Retinal pigment epithelial cell (primary cell): ENCODE results near the gene ANKMY1.

Experiments
- DNase-seq: peaks from one replicate; pipeline ENCODE4 v3.0.0-alpha.2; 2010; ENCODE audit warnings: low read depth
- H3K4me3 ChIP-seq: 2 replicates; pipeline ENCODE4 v1.5.1; 2011; ENCODE audit warnings: mild to moderate bottlenecking, low read length, control low read depth, moderate library complexity
- TF ChIP-seq, protein P1 (sequence below): conservative IDR thresholded peaks from 2 replicates; pipeline ENCODE4 v1.5.1; 2011; ENCODE audit warnings: low read depth, low read length, control low read depth, inconsistent platforms

Gene ANKMY1

DNA sequence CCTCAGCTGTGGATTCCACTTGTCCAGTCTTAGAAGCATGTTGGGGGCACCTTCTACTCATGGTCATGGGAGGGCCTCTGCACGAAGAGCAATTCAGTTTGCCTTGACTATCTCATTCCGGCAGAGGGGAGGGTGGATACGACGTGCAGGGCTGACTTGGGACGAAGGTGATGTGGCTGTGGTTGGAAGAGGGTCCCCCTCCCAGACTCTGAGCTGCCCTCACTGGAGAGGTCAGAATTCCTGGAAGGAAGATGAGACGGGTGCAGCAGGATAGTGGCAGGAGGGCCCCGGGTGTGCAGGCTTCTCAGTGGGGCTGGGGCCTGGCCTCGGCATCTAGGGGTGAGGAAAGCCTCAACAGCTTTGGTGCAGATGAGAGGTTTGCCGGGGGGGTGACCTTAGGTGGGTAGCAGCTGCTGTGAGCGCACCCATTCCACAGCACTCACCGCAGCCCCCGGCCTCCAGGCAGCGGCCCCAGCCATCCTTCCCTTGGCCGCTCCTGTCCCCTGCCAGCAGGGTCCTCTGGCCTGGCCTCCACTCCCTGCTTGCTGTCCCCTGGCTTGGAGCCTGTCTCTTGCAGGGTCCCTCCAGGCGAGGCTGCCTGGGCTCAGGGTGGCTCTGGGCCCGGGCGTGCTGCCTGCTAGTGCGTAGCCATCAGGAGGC, 13.7 kb upstream of the ANKMY1 start:
- TF ChIP-seq, protein P1, sequence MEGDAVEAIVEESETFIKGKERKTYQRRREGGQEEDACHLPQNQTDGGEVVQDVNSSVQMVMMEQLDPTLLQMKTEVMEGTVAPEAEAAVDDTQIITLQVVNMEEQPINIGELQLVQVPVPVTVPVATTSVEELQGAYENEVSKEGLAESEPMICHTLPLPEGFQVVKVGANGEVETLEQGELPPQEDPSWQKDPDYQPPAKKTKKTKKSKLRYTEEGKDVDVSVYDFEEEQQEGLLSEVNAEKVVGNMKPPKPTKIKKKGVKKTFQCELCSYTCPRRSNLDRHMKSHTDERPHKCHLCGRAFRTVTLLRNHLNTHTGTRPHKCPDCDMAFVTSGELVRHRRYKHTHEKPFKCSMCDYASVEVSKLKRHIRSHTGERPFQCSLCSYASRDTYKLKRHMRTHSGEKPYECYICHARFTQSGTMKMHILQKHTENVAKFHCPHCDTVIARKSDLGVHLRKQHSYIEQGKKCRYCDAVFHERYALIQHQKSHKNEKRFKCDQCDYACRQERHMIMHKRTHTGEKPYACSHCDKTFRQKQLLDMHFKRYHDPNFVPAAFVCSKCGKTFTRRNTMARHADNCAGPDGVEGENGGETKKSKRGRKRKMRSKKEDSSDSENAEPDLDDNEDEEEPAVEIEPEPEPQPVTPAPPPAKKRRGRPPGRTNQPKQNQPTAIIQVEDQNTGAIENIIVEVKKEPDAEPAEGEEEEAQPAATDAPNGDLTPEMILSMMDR = no peak
- H3K4me3 ChIP-seq = no peak overlapping the region
- no peak for DNase-seq

DNA sequence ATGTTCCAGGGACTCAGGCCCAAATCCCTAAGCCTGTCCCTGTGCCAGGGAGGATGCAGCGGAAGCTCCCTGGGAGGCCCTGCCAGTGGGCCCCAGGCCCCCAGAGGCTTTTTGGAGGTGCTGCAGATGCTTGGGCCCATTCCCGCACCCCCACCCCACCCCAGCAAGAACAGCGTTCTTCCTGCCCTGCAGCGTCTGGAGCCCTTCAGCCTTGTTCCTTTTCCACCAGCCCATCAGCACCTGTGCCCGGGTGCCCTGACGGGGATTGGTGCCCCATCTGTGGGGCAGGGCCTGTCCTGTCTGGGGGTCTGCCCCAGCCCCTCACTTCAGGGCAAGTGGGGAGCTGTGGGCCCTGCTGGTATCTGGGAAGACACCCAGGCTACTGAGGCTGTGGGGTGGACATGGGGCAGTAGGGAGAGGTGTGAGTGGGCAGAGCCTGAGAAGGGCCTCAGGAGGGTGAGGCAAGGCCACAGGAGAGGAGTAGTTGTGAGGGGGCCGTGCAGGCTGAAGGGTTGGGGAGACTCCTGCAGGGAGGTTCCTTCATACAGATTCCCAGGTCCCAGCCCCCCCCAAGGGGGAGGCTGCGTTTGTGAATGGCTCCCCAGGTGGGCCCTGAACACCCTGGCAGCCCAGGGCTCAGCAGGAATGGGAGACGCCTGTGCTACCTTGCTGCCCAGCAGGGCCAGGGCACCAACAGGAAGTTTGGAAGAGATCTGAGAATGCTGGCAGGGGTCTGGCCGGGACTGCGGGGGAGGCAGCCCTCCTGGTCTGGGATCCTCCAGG, 12.9 kb upstream of the ANKMY1 start:
- no peak overlapping the region for H3K4me3 ChIP-seq
- no peak for DNase-seq

DNA sequence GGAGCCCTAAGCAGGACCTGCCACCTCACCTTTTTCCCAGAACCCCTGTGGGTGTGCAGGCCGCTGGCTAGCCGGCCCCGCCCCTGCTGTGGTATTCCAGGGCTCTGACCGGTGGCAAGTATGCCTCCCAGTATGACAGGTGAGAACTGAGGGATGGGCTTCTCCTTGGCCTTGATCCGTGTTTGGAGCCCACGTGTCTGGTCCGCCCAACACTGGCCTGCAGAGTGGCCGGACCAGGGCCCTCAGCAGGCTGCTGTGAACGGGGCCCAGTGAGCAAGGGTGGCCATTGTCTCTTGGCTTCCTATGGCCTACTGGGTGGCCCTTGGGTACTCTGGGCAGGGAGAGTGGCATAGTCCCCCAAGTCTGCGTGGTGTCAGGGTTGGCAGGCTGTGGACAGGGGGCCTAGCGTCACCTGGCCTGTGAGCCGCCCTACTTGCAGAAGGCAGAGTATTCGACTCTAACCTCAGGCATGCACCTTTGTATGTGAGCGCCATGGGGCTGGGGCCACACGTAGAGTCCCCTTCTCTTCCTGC, 12.3 kb upstream of the ANKMY1 start:
- no peak for DNase-seq
- TF ChIP-seq, protein P1 = no peak
- no peak overlapping the region for H3K4me3 ChIP-seq

More for the DNA sequence above, 12.9 kb upstream of the ANKMY1 start:
- TF ChIP-seq, protein P1 = no peak

DNA sequence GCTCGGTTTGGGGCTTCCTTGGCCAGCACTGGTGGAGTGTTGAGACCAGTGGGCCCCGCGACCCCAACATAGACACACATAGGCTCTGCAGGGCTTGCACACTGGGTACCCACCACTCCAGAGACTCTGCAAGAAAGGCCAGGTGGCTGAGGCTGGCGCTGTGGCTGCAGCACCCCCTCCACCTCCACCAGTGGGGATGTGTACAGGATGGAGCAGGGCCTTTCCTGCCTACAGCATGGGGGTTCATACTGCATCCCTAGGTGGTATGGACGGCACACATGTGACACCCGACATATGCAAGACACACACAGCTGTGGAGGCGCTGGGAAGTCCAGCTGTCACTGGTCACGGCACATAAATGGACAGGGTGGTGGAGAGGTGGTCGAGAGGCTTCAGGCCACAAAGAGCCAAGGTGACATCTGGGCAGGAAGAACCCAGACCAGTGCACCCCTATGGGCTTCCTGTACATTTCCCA, 11.8 kb upstream of the ANKMY1 start:
- no peak for DNase-seq
- peak overlapping the region; percentile 47 for H3K4me3 ChIP-seq

DNA sequence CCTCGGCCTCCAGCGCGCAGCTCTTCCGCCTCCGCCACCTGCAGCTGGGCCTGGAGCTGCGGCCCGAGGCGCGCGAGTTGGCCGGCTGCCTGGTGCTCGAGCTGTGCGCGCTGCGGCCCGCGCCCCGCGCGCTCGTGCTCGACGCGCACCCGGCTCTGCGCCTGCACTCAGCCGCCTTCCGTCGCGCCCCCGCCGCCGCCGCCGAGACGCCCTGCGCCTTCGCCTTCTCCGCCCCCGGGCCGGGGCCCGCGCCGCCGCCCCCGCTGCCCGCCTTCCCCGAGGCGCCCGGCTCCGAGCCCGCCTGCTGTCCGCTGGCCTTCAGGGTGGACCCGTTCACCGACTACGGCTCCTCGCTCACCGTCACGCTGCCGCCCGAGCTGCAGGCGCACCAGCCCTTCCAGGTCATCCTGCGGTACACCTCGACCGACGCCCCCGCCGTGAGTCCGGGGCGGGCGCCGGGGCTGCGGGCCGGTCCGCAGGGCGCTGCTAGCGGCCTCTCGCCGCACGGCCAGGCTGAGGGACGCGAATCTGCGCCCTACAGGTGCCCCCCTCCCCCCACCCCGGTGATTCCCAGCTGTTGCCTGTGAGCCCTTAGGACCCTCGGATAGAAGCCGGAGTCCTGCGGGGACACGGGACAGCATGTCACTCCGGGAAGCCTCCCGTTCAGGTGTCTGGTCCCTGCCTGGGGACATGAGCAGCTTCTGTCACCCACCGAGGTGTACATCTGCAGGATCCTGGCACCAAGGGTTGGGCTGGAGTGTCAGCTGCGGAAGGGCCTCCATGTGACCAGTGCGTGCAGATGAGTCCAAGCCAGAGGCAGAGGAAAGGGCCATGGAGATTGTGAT, 11.1 kb upstream of the ANKMY1 start:
- H3K4me3 ChIP-seq = peak overlapping the region; percentile 47
- TF ChIP-seq, protein P1 = no peak
- DNase-seq = no peak

More for the DNA sequence above, 11.8 kb upstream of the ANKMY1 start:
- TF ChIP-seq, protein P1 = no peak

DNA sequence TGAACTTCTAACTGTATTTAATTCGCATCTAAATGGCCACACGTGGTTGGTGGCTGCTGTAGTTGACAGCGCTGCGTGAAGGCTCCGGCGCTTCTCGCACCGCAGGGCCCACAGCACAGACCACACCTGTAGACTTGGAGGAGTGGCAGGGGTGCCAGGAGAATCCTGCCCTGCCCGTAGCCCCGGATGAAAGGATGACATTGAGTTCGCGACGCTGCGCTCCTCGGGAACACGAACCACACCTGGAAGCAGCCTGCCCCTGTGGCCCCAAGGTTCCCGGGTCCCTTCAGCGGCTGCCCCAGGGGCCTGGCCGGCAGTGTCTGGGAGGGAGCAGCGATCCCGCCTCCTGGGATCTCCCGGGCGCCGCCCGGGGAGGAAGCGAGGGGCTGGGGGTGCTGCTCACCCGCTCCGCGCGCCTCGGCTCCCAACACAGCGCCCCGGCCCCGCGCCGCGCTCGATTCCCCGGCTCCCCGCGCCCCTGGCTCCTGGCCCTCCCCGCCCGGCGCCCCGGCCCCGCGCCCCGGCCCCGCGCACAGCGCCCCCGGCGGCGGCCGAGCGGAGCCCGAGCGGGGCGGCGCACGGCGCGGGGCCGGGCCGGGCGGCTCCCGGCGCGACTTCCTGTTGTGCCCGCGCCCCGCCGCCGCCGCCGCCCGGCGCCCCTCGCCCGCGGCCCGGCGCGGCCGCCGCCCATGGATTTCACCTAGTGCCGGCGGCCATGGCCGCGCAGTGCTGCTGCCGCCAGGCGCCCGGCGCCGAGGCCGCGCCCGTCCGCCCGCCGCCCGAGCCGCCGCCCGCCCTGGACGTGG, 10.3 kb upstream of the ANKMY1 start, which contains the start of gene RNPEPL1:
Gene RNPEPL1, plus strand, starts transcription at position 613 of the 806 bp plus-strand sequence. Its CDS starts 103 bp downstream, at position 716.
- peak within 1 kb of the TSS; percentile 64 for H3K4me3 ChIP-seq
- DNase-seq = no peak
- TF ChIP-seq, protein P1 = no peak
